Osteoblast (primary cell): ENCODE data around the gene NR1D1. TPM values are rescaled to one million over a fixed set of nuclear protein-coding genes. Genes with fewer than 3 reads are reported as not detected.

Experiments used
- DNase-seq: peaks from one replicate; pipeline ENCODE4 v3.0.0; 2011; ENCODE audit warnings: low spot score, mixed read lengths; ENCODE audit not compliant: insufficient read length; ENCODE audit errors: missing footprints
- H2AFZ ChIP-seq: 2 replicates; pipeline ENCODE4 v1.6.0; 2011; ENCODE audit warnings: mild to moderate bottlenecking, low read length
- H3K27ac ChIP-seq: 2 replicates; pipeline ENCODE4 v1.5.1; 2011; ENCODE audit warnings: mild to moderate bottlenecking, low read depth, low read length, moderate library complexity
- H3K27me3 ChIP-seq: 2 replicates; pipeline ENCODE4 v1.6.0; 2012; ENCODE audit warnings: mild to moderate bottlenecking, control low read depth, inconsistent platforms, low read length, moderate library complexity; ENCODE audit not compliant: insufficient read depth
- H3K36me3 ChIP-seq: 2 replicates; pipeline ENCODE4 v1.5.1; 2011; ENCODE audit warnings: mild to moderate bottlenecking, low read length, control low read depth, moderate library complexity; ENCODE audit not compliant: insufficient read depth
- H3K4me1 ChIP-seq: 2 replicates; pipeline ENCODE4 v1.5.1; 2011; ENCODE audit warnings: mild to moderate bottlenecking, low read length, control low read depth, moderate library complexity; ENCODE audit not compliant: insufficient read depth
- H3K4me2 ChIP-seq: 2 replicates; pipeline ENCODE4 v1.6.0; 2011; ENCODE audit warnings: mild to moderate bottlenecking, low read length; ENCODE audit not compliant: insufficient read depth
- H3K4me3 ChIP-seq: fragments of 200-600 bp; sonication (generic); 3 replicates; pipeline ENCODE4 v1.5.1; 2012; ENCODE audit warnings: mild to moderate bottlenecking, low read length, inconsistent platforms; ENCODE audit not compliant: insufficient read depth
- H3K79me2 ChIP-seq: 2 replicates; pipeline ENCODE4 v1.6.0; 2012; ENCODE audit warnings: mild to moderate bottlenecking, low read length, control low read depth, inconsistent platforms; ENCODE audit not compliant: insufficient read depth
- H3K9me3 ChIP-seq: 2 replicates; pipeline ENCODE4 v1.5.1; 2011; ENCODE audit warnings: low read depth, low read length, control low read depth
- H4K20me1 ChIP-seq: 2 replicates; pipeline ENCODE4 v1.6.0; 2012; ENCODE audit warnings: mild to moderate bottlenecking, low read length, control low read depth; ENCODE audit not compliant: insufficient read depth
- total RNA-seq: library from RNA; depleted of rRNA; stranded (reverse); fragments of >200 nt; gene quantifications from 2 replicates; pipeline ENCODE4 v1.2.3, GENCODE V29; 2012
- TF ChIP-seq, protein P1 (sequence below): IDR thresholded peaks from 2 replicates; pipeline ENCODE4 v1.5.1; 2011; ENCODE audit warnings: mild to moderate bottlenecking, low read depth, low read length, moderate library complexity; ENCODE audit errors: extremely low read depth

The NR1D1 gene
- total RNA-seq, 1 donor, result 5.1 TPM

DNA sequence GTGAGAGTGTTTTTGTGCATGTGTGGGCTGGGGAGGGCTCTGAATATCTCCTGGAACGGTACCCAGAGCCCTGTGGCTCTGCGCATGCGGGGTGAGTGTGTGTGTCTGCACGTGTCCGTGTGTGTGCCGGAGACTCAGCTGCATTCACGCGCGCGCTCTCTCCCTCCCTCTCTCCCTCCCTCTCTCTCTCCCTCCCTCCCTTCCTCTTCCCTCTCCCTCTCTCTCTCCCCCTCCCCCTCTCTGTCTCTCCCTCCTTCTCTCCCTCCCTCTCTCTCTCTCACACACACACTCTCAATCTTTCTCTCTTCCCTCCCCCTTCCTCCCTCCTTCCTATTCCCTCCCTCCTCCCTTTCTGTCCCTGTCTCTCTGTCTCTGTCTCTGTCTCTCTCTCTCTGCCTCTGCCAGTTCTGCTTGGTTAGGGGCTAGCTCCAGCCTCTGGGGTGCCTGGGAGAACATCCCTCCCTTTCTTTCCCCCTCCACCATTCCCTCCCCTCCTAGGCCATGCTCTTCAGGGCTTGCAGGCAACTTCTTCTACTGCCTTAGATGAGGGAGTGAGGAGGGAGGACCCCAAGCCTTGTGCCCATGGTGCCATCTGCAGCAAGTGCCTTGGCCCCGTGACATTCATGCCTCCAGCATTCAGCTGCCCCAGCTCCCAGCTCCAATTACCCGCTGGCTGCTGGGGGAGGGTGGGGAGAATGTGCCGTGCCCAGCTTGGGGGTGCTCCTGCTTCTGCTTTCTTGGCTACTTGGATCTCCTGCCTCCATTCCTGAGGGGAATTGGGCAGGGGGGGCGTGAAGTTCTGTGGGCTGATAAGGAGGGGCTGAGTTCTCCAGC lies 31.3 kb downstream of the NR1D1 start:
- Histone ChIP-seq H3K4me1 (peaks cover 70% of the 10 kb centered on the region), H3K9me3 (no peaks in the 10 kb centered on the region), H3K79me2 (peaks cover 49% of the 10 kb centered on the region), H3K36me3 (no peaks in the 10 kb centered on the region), H2AFZ (peak overlapping the region; percentile 77), H3K27me3 (no peaks in the 10 kb centered on the region), H3K4me3 (peak overlapping the region; percentile 65), H3K27ac (peak overlapping the region; percentile 71), H3K4me2 (peak overlapping the region; percentile 82), H4K20me1 (peaks cover 39% of the 10 kb centered on the region)
- TF ChIP-seq, protein P1, sequence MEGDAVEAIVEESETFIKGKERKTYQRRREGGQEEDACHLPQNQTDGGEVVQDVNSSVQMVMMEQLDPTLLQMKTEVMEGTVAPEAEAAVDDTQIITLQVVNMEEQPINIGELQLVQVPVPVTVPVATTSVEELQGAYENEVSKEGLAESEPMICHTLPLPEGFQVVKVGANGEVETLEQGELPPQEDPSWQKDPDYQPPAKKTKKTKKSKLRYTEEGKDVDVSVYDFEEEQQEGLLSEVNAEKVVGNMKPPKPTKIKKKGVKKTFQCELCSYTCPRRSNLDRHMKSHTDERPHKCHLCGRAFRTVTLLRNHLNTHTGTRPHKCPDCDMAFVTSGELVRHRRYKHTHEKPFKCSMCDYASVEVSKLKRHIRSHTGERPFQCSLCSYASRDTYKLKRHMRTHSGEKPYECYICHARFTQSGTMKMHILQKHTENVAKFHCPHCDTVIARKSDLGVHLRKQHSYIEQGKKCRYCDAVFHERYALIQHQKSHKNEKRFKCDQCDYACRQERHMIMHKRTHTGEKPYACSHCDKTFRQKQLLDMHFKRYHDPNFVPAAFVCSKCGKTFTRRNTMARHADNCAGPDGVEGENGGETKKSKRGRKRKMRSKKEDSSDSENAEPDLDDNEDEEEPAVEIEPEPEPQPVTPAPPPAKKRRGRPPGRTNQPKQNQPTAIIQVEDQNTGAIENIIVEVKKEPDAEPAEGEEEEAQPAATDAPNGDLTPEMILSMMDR, result no peak
- peak; percentile 96 for DNase-seq

DNA sequence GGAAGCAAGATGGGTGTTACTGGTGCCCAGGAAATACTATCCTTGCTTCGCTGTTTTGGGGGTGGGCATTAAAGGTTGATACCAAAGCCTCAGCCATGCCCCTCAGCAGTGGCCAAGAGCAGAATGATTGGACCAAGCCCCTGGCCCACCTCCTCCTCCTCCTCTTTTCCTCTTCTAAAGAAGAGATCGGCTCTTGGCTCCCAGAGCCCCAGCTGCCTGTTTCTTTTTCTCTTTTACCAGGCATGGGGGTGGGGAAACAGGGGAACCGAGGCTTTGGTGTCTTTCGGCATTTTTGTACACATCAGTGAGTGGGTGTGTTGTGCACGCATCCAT lies 31.8 kb downstream of the NR1D1 start:
- no peaks in the 10 kb centered on the region for H3K9me3 ChIP-seq
- TF ChIP-seq, protein P1, result no peak
- H3K27me3 ChIP-seq, result no peaks in the 10 kb centered on the region
- H3K4me3 ChIP-seq, result peak overlapping the region; percentile 65
- H4K20me1 ChIP-seq, result peaks cover 40% of the 10 kb centered on the region
- no peaks in the 10 kb centered on the region for H3K36me3 ChIP-seq
- H3K27ac ChIP-seq, result peak overlapping the region; percentile 71
- H3K4me1 ChIP-seq, result peaks cover 76% of the 10 kb centered on the region
- H3K79me2 ChIP-seq, result peaks cover 55% of the 10 kb centered on the region
- peak overlapping the region; percentile 82 for H3K4me2 ChIP-seq
- DNase-seq, result no peak
- H2AFZ ChIP-seq, result peak overlapping the region; percentile 77

DNA sequence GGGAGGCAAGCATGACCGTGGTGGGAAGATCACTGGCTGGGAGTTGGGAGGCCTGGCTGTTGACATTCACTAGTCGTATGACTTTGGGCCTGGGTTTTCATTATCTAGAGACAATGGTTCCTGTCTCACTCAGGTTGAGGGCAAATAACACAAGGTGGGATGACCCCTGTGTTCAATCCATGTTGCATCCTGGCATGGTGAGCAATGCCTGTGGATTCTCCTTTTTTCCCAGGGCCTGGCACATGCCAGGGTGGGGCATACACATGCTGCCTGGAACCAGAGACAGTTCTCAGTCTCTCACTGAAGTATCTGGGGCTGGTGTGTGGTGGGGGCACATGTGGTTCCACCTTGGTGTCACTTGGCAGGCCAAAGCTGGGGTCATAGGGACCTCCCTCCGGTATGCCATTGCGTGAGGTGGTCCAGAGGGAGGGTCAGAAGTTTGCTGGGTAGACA lies 32.2 kb downstream of the NR1D1 start:
- Histone ChIP-seq H3K4me2 (peak overlapping the region; percentile 82), H3K79me2 (peaks cover 57% of the 10 kb centered on the region), H3K27me3 (no peaks in the 10 kb centered on the region), H2AFZ (peak overlapping the region; percentile 77), H4K20me1 (peaks cover 39% of the 10 kb centered on the region), H3K36me3 (no peaks in the 10 kb centered on the region), H3K9me3 (no peaks in the 10 kb centered on the region), H3K27ac (peak overlapping the region; percentile 71), H3K4me3 (peak overlapping the region; percentile 65), H3K4me1 (peaks cover 77% of the 10 kb centered on the region)
- TF ChIP-seq, protein P1, result no peak
- DNase-seq, result peak; percentile 72

DNA sequence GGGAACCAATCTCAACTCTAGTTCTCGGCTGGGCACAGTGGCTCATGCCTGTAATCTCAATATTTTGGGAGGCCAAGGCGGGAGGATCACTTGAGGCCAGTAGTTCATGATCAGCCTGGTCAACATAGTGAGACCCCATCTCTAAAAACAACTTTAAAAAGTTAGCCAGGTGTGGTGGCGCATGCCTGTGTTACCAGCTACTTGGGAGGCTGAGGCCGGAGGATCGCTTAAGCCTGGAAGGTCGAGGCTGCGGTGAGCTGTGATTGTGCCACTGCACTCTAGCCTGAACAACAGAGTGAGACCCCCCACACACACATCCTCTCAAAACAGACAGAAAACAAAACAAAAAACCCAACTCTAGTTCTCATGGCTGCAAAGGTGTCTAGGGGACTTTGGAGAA lies 32.7 kb downstream of the NR1D1 start:
- DNase-seq, result no peak
- Histone ChIP-seq H4K20me1 (peaks cover 37% of the 10 kb centered on the region), H3K4me2 (no peak overlapping the region), H2AFZ (no peak overlapping the region), H3K4me3 (no peak overlapping the region), H3K9me3 (no peaks in the 10 kb centered on the region), H3K27ac (peak overlapping the region; percentile 71), H3K36me3 (no peaks in the 10 kb centered on the region), H3K27me3 (no peaks in the 10 kb centered on the region), H3K4me1 (peaks cover 75% of the 10 kb centered on the region), H3K79me2 (peaks cover 60% of the 10 kb centered on the region)
- TF ChIP-seq, protein P1, result no peak
